Left cardiac atrium (tissue), 4 donors: ENCODE data around the gene ECT2L. TPM values are rescaled to one million over a fixed set of nuclear protein-coding genes. Genes with fewer than 3 reads are reported as not detected.

Source experiments
- ATAC-seq, 2 donors: fragments of 200-7000 bp; cut with Tn5 transposase; one replicate each; pipeline ENCODE4 v1.9.1; 2020; ENCODE audit warnings: mild to moderate bottlenecking in 2 of 2, moderate library complexity in 2 of 2
- DNase-seq: peaks from one replicate; pipeline ENCODE4 v3.0.0-alpha.2; 2020
- intact Hi-C, 2 donors: fragments of 100-400 bp; cut with DNase I; formaldehyde crosslinking; loops; one replicate each; pipeline versions ENCODE4 v1.14.1 to v1.15.1; 2022 to 2023
- total RNA-seq, 2 donors: library from RNA; stranded (reverse); fragmentation: NEBNext Ultra II Directional; extraction: Animal tissue kit (Norgen Biotek cat#: 25700); gene quantifications; one replicate each; pipeline ENCODE4 v1.2.1, GENCODE V29; 2021
- donor health status: DM: no; HTN: yes; CAD: no.
- donor health status: DM: no; HTN: yes; CAD: no; lungs with severe emphysema.
- donor health status: DM: yes; HTN: yes; CAD: no.
- donor health status: Dilated cardiomyopathy.

ECT2L gene
- total RNA-seq, 2 donors from 2014 or later: 0.62 to 2.8 TPM

DNA sequence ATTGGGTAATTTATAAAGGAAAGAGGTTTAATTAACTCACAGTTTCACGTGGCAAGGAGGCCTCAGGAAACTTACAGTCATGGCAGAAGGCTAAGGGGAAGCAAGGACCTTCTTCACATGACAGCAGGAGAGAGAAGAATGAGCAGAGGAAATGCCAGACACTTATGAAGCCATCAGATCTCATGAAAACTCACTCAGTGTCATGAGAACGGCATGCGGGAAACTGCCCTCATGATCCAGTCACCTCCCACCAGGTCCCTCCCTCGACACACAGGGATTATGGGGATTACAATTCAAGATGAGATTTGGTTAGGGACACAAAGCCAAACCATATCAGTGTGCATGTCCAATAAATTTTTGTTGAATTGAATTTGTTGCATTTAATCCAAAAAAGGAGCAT is 52.0 kb downstream of the ECT2L start:
- no peak for ATAC-seq
- intact Hi-C loops: no loop called here

GRCh38 chr6:138848461-138848860 is 52.6 kb downstream of the ECT2L start:
- DNase-seq (no peak), ATAC-seq (no peak)
- intact Hi-C loops: no loop called here

More for the DNA sequence above, 52.0 kb downstream of the ECT2L start:
- no peak for DNase-seq

- intact Hi-C loops: no loop called here
- ATAC-seq (no peak), DNase-seq (no peak)
Measured at GRCh38 chr6:138849791-138850190, 53.9 kb downstream of the ECT2L start.

DNA sequence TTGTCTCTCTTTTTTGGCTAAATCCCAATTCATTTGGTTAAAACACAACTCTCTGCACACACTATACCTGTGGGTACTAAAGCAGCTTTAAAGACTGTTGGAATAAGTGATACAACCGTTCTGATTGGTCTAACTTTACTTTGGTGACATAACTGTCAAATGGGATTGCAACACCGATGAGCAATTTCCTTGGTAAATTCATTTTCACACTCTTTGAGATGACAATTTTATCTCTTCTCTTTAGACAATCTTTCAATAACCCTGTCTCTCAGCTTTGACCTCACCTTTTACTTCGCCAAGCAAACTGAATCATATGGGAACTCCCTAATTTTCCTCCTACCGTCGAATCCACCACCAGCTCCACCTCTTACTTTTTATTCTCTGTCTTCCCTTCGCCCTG is 60.8 kb downstream of the ECT2L start:
- peak in 1 of 2 donors; percentile 87 for ATAC-seq
- DNase-seq: no peak
- intact Hi-C loops: no loop called here

DNA sequence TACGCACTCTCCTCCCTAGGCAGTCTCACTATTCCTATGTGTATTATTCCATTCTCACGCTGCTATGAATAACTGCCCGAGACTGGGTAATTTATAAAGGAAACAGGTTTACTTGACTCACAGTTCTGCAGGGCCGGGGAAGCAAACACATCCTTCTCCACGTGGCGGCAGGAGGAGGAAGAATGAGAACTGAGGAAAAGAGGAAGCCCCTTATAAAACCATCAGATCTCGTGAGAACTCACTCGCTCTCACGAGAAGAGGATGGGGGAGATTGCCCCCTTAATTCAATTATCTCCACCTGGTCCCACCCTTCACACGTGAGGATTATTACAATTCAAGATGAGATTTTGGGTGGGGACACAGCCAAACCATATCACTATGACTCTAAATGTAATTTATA is 61.9 kb downstream of the ECT2L start:
- intact Hi-C loops: no loop called here
- no peak for DNase-seq
- no peak for ATAC-seq

- ATAC-seq (peak in 1 of 2 donors; percentile 22), DNase-seq (no peak)
- intact Hi-C loops: no loop called here
Measured at GRCh38 chr6:138862456-138862855, 66.6 kb downstream of the ECT2L start.

- intact Hi-C loops: no loop called here
- DNase-seq (no peak), ATAC-seq (peak; percentile 83 to 92)
Measured at GRCh38 chr6:138863321-138863720, 67.4 kb downstream of the ECT2L start.

- intact Hi-C loops: no loop called here
- ATAC-seq: peak in 1 of 2 donors; percentile 53
- no peak for DNase-seq
Measured at GRCh38 chr6:138864343-138864890, 68.5 kb downstream of the ECT2L start.

- intact Hi-C loops: no loop called here
- ATAC-seq (no peak), DNase-seq (no peak)
Measured at GRCh38 chr6:138865480-138866109, 69.7 kb downstream of the ECT2L start.

DNA sequence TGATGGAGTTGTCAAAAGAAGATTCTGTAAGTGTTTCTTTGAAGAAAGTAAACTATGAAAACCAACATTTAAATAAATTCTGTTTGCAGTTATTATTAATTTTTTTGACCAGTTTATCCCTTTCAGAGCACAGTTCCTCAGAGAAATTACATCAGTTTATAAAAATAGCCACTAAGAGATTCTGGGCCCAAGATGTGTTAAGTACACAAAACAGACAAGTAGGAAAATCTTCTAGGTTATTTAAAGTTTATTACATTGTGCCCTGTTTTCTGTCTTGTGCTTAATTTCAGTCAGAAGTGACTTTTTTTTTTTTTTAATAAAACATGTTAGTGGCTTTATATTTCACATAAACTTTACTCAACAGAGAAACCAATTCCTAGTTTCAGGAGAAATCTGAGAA is 72.3 kb downstream of the ECT2L start:
- DNase-seq (no peak), ATAC-seq (no peak)
- intact Hi-C loops: no loop called here

DNA sequence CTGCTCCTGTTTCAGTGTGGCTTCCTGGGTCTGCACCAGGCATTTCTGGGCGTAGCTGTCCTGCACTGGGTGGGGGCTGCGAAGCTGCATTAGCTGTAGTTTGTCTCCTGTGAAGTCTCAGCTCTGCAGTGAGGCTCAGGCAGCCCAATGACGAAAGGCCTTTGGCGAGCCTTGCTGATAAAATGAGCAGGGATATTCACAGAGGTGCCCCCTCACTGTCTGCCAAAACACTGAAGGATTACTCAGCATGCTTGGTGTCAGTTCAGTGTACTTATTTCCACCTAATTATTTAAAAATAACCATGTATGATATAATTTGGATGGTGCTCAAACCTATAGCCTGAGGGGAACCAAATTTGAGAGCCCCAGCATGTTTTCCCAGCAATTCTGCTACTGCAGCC is 73.5 kb downstream of the ECT2L start:
- ATAC-seq (peak; percentile 85 to 91), DNase-seq (peak; percentile 62)
- intact Hi-C loops: no loop called here

GRCh38 chr6:138873191-138873590 is 77.3 kb downstream of the ECT2L start:
- intact Hi-C loops: no loop called here
- ATAC-seq (no peak), DNase-seq (no peak)

GRCh38 chr6:138882369-138883017 is 86.6 kb downstream of the ECT2L start:
- intact Hi-C loops: no loop called here
- ATAC-seq (no peak), DNase-seq (no peak)

DNA sequence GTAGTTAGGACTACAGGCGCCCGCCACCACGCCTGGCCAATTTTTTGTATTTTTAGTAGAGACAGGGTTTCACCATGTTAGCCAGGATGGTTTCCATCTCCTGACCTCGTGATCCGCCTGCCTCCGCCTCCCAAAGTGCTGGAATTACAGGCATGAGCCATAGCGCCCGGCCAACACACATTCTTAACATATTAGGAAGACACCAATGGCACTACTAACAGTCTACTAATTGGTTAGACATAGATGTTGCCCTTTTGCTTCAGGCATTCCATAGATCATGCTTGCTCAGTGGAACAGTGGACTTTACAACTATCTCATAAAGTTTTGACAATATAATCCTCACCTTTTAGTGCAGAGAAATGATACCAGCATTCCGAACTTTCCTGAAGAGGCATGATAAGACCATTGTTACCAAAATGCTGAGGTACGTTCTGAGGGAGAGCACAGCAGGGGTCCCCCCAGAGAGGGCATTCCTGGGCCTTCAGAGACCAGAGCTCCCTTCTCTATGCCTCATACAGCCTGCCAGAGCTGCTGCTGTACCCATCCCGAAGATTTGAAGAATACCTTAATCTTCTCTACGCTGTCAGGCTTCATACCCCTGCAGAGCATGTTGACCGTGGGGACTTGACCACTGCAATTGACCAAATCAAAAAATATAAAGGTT is 89.4 kb downstream of the ECT2L start:
- no peak for ATAC-seq
- intact Hi-C loops: no loop called here
- DNase-seq: no peak

- intact Hi-C loops: no loop called here
- no peak for DNase-seq
- no peak for ATAC-seq
Measured at GRCh38 chr6:138891255-138891986, 95.5 kb downstream of the ECT2L start.

- ATAC-seq (peak in 1 of 2 donors; percentile 19), DNase-seq (no peak)
- intact Hi-C loops: no loop called here
Measured at GRCh38 chr6:138896104-138896756, 100.3 kb downstream of the ECT2L start.

DNA sequence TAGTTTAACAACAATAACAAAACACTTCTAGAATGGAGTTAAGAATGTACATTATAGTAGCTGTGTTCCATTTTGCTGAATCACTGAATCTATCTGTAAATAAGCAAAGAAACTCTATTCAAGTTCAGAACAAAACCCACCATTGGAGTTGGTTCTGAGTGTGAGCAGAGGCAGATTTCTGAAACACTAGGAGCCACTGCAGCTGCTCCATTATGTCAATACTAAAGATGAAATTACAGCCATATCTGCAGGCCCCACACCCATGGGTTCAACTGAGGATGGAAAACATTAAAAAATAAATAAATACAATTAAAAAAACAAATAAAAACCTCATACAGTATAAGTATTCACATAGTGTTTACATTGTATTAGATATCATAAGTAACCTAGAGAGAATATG is 101.1 kb downstream of the ECT2L start:
- intact Hi-C loops: no loop called here
- DNase-seq: no peak
- no peak for ATAC-seq

GRCh38 chr6:138907167-138907566 is 111.3 kb downstream of the ECT2L start:
- intact Hi-C loops: no loop called here
- DNase-seq (no peak), ATAC-seq (no peak)

- no peak for ATAC-seq
- intact Hi-C loops: no loop called here
Measured at GRCh38 chr6:138909511-138909910, 113.6 kb downstream of the ECT2L start.

More at GRCh38 chr6:138909511-138909910, 113.6 kb downstream of the ECT2L start:
- no peak for DNase-seq
